HCT116 (cell line): ENCODE results near the gene PFDN4. TPM values are rescaled to one million over a fixed set of nuclear protein-coding genes. Genes with fewer than 3 reads are reported as not detected.

Experiments
- ATAC-seq: fragments of 200-7000 bp; cut with Tn5 transposase; 2 replicates; pipeline ENCODE4 v1.9.1; 2020; ENCODE audit warnings: mild to moderate bottlenecking, moderate library complexity
- BruUV-seq: library from RNA; stranded (reverse); fragments of 400-500 nt; replicated peaks from 2 replicates; lab custom pipeline; 2021; lab: Mats Ljungman, UMichigan
- CTCF ChIA-PET: fragments of 300-600 bp; sonication (Branson Sonifier 250); formaldehyde crosslinking; loops from one replicate; lab custom pipeline; 2021; ENCODE audit warnings: antibody characterized with exemption; lab: Charles Lee
- POLR2A ChIA-PET: fragments of 300-600, 350-600 bp; sonication (Branson Sonifier 250); formaldehyde crosslinking; loops from one replicate; lab custom pipeline; 2021; ENCODE audit warnings: antibody characterized with exemption; lab: Charles Lee
- RAD21 ChIA-PET, 2 experiments: fragments of 300-600 bp; sonication (Branson Sonifier 250); formaldehyde crosslinking; loops; one replicate each; lab custom pipeline; 2023; ENCODE audit warnings: low total read pairs in 2 of 2; ENCODE audit not compliant: uncharacterized antibody in 2 of 2, unreplicated experiment in 2 of 2, low non-redundant PET in 1 of 2; lab: Charles Lee
- DNase-seq: peaks from one replicate; pipeline ENCODE4 v3.0.0-alpha.2; 2010; ENCODE audit warnings: low read depth, low spot score
- H2AFZ ChIP-seq: fragments of 200-600 bp; shearing (Covaris generic), sonication (generic); 2 replicates; pipeline ENCODE4 v1.6.1; 2017; ENCODE audit warnings: low read depth, mixed run types, mixed read lengths, antibody characterized with exemption, low read length; ENCODE audit not compliant: poor library complexity, severe bottlenecking
- H3K27ac ChIP-seq: 2 replicates; pipeline ENCODE4 v1.5.1; 2012; ENCODE audit warnings: low read depth, low read length
- H3K27me3 ChIP-seq: fragments of 200-600 bp; sonication (generic); 2 replicates; pipeline ENCODE4 v1.6.1; 2016; ENCODE audit warnings: mixed run types, low read length, mixed read lengths; ENCODE audit not compliant: insufficient read depth
- H3K36me3 ChIP-seq, 2 experiments: fragments of 200-500 bp in 1 of 2; fragments of 200-600 bp in 1 of 2; sonication (Bioruptor generic) in 1 of 2; sonication (generic) in 1 of 2; 2 replicates each; pipeline versions ENCODE4 v1.5.1 to v1.6.1; 2014 to 2016; ENCODE audit warnings: low read length in 2 of 2, inconsistent platforms in 1 of 2, mixed read lengths in 1 of 2, mixed run types in 1 of 2; ENCODE audit not compliant: insufficient read depth in 2 of 2, control insufficient read depth in 1 of 2
- H3K4me1 ChIP-seq, 2 experiments: fragments of 200-600 bp in 1 of 2; sonication (generic) in 1 of 2; 2 replicates each; pipeline versions ENCODE4 v1.5.1 to v1.6.1; 2012 to 2017; ENCODE audit warnings: low read length in 2 of 2, inconsistent platforms in 1 of 2, mild to moderate bottlenecking in 1 of 2, mixed read lengths in 1 of 2, mixed run types in 1 of 2, moderate library complexity in 1 of 2; ENCODE audit not compliant: insufficient read depth in 2 of 2, control insufficient read depth in 1 of 2
- H3K4me2 ChIP-seq: fragments of 200-600 bp; sonication (generic); 2 replicates; pipeline ENCODE4 v1.6.1; 2017; ENCODE audit warnings: mixed run types, low read length, mixed read lengths
- H3K4me3 ChIP-seq, 2 experiments: fragments of 200-600 bp in 1 of 2; sonication (generic) in 1 of 2; replicated peaks in 1 of 2; 2 replicates each; pipeline ENCODE4 v1.5.1; 2011 to 2016; ENCODE audit warnings: low read length in 2 of 2, control low read depth in 1 of 2, low read depth in 1 of 2, mild to moderate bottlenecking in 1 of 2, mixed read lengths in 1 of 2, mixed run types in 1 of 2
- H3K79me2 ChIP-seq: fragments of 200-600 bp; sonication (generic); 2 replicates; pipeline ENCODE4 v1.6.1; 2017; ENCODE audit warnings: mild to moderate bottlenecking, mixed run types, low read length, moderate library complexity, mixed read lengths; ENCODE audit not compliant: insufficient read depth
- H3K9ac ChIP-seq: fragments of 200-600 bp; sonication (generic); 2 replicates; pipeline ENCODE4 v1.6.1; 2016; ENCODE audit warnings: low read length, mixed read lengths
- H3K9me2 ChIP-seq: fragments of 200-600 bp; sonication (generic), shearing (Covaris generic); 2 replicates; pipeline ENCODE4 v1.6.1; 2017; ENCODE audit warnings: mixed run types, mild to moderate bottlenecking, moderate library complexity; ENCODE audit not compliant: insufficient read depth
- H3K9me3 ChIP-seq, 2 experiments: fragments of 200-500 bp in 1 of 2; fragments of 200-600 bp in 1 of 2; sonication (Bioruptor generic) in 1 of 2; sonication (generic) in 1 of 2; 2 replicates each; pipeline ENCODE4 v1.6.1; 2014 to 2017; ENCODE audit warnings: low read length in 2 of 2, mixed read lengths in 2 of 2, inconsistent platforms in 1 of 2, low read depth in 1 of 2, mild to moderate bottlenecking in 1 of 2, mixed run types in 1 of 2, moderate library complexity in 1 of 2; ENCODE audit not compliant: control insufficient read depth in 1 of 2, insufficient read depth in 1 of 2
- H4K20me1 ChIP-seq: fragments of 200-600 bp; sonication (generic), shearing (Covaris generic); 2 replicates; pipeline ENCODE4 v1.6.1; 2017; ENCODE audit warnings: mixed run types, mild to moderate bottlenecking, moderate library complexity; ENCODE audit not compliant: insufficient read depth
- CEBPB ChIP-seq: IDR thresholded peaks from 2 replicates; pipeline ENCODE4 v1.6.1; 2012; ENCODE audit warnings: low read depth
- ELF1 ChIP-seq: IDR thresholded peaks from 2 replicates; pipeline ENCODE4 v1.6.1; 2012; ENCODE audit warnings: low read depth, borderline replicate concordance
- EZH2 ChIP-seq: fragments of 200-600 bp; sonication (generic); IDR thresholded peaks from 2 replicates; pipeline ENCODE4 v1.6.1; 2017; ENCODE audit warnings: antibody characterized with exemption, mixed run types
- EZH2phosphoT487 ChIP-seq: fragments of 200-600 bp; IDR thresholded peaks from 2 replicates; pipeline ENCODE4 v1.6.1; 2018; ENCODE audit warnings: antibody characterized with exemption, borderline replicate concordance
- FOSL1 ChIP-seq: IDR thresholded peaks from 2 replicates; pipeline ENCODE4 v1.6.1; 2012; ENCODE audit warnings: low read depth
- POLR2AphosphoS5 ChIP-seq: IDR thresholded peaks from 2 replicates; pipeline ENCODE4 v1.6.1; 2011; ENCODE audit warnings: mild to moderate bottlenecking, low read depth, low read length, moderate library complexity
- RAD21 ChIP-seq: IDR thresholded peaks from 2 replicates; pipeline ENCODE4 v1.6.1; 2012; ENCODE audit warnings: low read depth, mild to moderate bottlenecking
- SIN3A ChIP-seq: IDR thresholded peaks from 2 replicates; pipeline ENCODE4 v1.6.1; 2012; ENCODE audit warnings: low read depth
- SP1 ChIP-seq: IDR thresholded peaks from 2 replicates; pipeline ENCODE4 v1.6.1; 2012; ENCODE audit warnings: low read depth
- SRF ChIP-seq: IDR thresholded peaks from 2 replicates; pipeline ENCODE4 v1.6.1; 2012; ENCODE audit warnings: low read depth
- TCF7L2 ChIP-seq: IDR thresholded peaks from 2 replicates; pipeline ENCODE4 v1.7.0; 2011; ENCODE audit warnings: borderline replicate concordance, inconsistent platforms; ENCODE audit not compliant: insufficient read depth, insufficient read length; ENCODE audit errors: extremely low read depth
- YY1 ChIP-seq: IDR thresholded peaks from 2 replicates; pipeline ENCODE4 v1.6.1; 2011; ENCODE audit warnings: low read length, low read depth, moderate library complexity, mild to moderate bottlenecking; ENCODE audit not compliant: insufficient replicate concordance; ENCODE audit errors: extremely low read depth
- ZFX ChIP-seq: fragments of 450-650 bp; IDR thresholded peaks from 2 replicates; pipeline ENCODE4 v1.6.1; 2017
- intact Hi-C: fragments of 100-400 bp; cut with micrococcal nuclease; formaldehyde crosslinking; loops from 2 replicates; pipeline ENCODE4 v1.10.0; 2022
- total RNA-seq: library from RNA; stranded (reverse); gene quantifications from one replicate; pipeline ENCODE4 v1.2.1, GENCODE V29; 2021; ENCODE audit not compliant: unreplicated experiment
- TF ChIP-seq, protein P1 (sequence below): IDR thresholded peaks from 2 replicates; pipeline ENCODE4 v1.6.1; 2011; ENCODE audit warnings: mild to moderate bottlenecking, low read length, moderate library complexity; ENCODE audit not compliant: insufficient replicate concordance; ENCODE audit errors: extremely low read depth
- TF ChIP-seq, protein P2 (sequence below), 3 experiments: fragments of 200-600 bp in 1 of 3; sonication (generic) in 1 of 3; IDR thresholded peaks in 2 of 3; conservative IDR thresholded peaks in 1 of 3; 2 replicates each; pipeline ENCODE4 v1.5.1; 2012 to 2017; ENCODE audit warnings: low read depth in 2 of 3, low read length in 2 of 3, antibody characterized with exemption in 1 of 3, borderline replicate concordance in 1 of 3, control low read depth in 1 of 3, mild to moderate bottlenecking in 1 of 3, mixed read lengths in 1 of 3, mixed run types in 1 of 3, moderate library complexity in 1 of 3; ENCODE audit not compliant: insufficient read depth in 1 of 3
- TF ChIP-seq, protein P3 (sequence below): IDR thresholded peaks from 2 replicates; pipeline ENCODE4 v1.6.1; 2012
- TF ChIP-seq, protein P4 (sequence below): IDR thresholded peaks from 2 replicates; pipeline ENCODE4 v1.6.1; 2012; ENCODE audit warnings: low read depth

PFDN4 gene
- total RNA-seq, 1 experiment from 2014 or later: 71.5 TPM

DNA sequence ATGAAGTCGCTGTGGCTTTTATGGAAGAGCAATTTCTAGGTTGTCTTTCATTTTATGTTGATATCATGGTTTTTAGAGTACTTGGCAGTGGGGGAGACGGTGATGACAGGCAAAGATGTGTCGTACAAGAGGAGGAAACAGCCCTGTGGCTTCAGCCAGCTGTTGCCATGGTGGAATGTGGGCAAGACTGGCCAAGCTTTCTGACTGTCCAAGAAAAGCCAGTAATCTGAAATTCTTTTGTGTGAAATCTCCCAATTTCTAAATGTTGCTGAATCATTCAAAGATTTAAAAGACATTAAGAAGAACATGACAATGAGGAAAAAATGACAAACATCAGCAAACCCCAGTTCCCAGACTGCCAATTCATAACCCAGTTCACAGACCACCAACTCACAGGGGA is 23.1 kb downstream of the PFDN4 start:
- no peaks in the 10 kb centered on the region for H3K36me3 ChIP-seq
- TF ChIP-seq TCF7L2 (no peak), YY1 (no peak), SRF (no peak), ELF1 (no peak), SP1 (no peak), CEBPB (no peak), FOSL1 (no peak), EZH2 (no peak), SIN3A (no peak), POLR2AphosphoS5 (no peak), EZH2phosphoT487 (no peak), RAD21 (no peak), ZFX (no peak)
- TF ChIP-seq, protein P1, sequence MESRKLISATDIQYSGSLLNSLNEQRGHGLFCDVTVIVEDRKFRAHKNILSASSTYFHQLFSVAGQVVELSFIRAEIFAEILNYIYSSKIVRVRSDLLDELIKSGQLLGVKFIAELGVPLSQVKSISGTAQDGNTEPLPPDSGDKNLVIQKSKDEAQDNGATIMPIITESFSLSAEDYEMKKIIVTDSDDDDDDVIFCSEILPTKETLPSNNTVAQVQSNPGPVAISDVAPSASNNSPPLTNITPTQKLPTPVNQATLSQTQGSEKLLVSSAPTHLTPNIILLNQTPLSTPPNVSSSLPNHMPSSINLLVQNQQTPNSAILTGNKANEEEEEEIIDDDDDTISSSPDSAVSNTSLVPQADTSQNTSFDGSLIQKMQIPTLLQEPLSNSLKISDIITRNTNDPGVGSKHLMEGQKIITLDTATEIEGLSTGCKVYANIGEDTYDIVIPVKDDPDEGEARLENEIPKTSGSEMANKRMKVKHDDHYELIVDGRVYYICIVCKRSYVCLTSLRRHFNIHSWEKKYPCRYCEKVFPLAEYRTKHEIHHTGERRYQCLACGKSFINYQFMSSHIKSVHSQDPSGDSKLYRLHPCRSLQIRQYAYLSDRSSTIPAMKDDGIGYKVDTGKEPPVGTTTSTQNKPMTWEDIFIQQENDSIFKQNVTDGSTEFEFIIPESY: no peak
- TF ChIP-seq, protein P2, sequence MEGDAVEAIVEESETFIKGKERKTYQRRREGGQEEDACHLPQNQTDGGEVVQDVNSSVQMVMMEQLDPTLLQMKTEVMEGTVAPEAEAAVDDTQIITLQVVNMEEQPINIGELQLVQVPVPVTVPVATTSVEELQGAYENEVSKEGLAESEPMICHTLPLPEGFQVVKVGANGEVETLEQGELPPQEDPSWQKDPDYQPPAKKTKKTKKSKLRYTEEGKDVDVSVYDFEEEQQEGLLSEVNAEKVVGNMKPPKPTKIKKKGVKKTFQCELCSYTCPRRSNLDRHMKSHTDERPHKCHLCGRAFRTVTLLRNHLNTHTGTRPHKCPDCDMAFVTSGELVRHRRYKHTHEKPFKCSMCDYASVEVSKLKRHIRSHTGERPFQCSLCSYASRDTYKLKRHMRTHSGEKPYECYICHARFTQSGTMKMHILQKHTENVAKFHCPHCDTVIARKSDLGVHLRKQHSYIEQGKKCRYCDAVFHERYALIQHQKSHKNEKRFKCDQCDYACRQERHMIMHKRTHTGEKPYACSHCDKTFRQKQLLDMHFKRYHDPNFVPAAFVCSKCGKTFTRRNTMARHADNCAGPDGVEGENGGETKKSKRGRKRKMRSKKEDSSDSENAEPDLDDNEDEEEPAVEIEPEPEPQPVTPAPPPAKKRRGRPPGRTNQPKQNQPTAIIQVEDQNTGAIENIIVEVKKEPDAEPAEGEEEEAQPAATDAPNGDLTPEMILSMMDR (IDR thresholded peaks at IDR 0.05 in 2 of 3, conservative IDR thresholded peaks at IDR 0.05 in 1 of 3; ENCODE audit: borderline replicate concordance in 1 of 3, insufficient read depth in 1 of 3, low read depth in 2 of 3, low read length in 2 of 3): no peak
- TF ChIP-seq, protein P3, sequence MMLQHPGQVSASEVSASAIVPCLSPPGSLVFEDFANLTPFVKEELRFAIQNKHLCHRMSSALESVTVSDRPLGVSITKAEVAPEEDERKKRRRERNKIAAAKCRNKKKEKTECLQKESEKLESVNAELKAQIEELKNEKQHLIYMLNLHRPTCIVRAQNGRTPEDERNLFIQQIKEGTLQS: no peak
- TF ChIP-seq, protein P4, sequence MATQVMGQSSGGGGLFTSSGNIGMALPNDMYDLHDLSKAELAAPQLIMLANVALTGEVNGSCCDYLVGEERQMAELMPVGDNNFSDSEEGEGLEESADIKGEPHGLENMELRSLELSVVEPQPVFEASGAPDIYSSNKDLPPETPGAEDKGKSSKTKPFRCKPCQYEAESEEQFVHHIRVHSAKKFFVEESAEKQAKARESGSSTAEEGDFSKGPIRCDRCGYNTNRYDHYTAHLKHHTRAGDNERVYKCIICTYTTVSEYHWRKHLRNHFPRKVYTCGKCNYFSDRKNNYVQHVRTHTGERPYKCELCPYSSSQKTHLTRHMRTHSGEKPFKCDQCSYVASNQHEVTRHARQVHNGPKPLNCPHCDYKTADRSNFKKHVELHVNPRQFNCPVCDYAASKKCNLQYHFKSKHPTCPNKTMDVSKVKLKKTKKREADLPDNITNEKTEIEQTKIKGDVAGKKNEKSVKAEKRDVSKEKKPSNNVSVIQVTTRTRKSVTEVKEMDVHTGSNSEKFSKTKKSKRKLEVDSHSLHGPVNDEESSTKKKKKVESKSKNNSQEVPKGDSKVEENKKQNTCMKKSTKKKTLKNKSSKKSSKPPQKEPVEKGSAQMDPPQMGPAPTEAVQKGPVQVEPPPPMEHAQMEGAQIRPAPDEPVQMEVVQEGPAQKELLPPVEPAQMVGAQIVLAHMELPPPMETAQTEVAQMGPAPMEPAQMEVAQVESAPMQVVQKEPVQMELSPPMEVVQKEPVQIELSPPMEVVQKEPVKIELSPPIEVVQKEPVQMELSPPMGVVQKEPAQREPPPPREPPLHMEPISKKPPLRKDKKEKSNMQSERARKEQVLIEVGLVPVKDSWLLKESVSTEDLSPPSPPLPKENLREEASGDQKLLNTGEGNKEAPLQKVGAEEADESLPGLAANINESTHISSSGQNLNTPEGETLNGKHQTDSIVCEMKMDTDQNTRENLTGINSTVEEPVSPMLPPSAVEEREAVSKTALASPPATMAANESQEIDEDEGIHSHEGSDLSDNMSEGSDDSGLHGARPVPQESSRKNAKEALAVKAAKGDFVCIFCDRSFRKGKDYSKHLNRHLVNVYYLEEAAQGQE: no peak
- no peak overlapping the region for H3K4me2 ChIP-seq
- POLR2A ChIA-PET: no interaction called here
- RAD21 ChIA-PET: no interaction called here
- H3K9me3 ChIP-seq: no peaks in the 10 kb centered on the region
- no peak for ATAC-seq
- H3K27me3 ChIP-seq: no peaks in the 10 kb centered on the region
- no peak overlapping the region for H3K27ac ChIP-seq
- no peak for DNase-seq
- H2AFZ ChIP-seq: no peak overlapping the region
- no peaks in the 10 kb centered on the region for H3K4me1 ChIP-seq
- intact Hi-C loops: no loop called here
- no peak overlapping the region for H3K9ac ChIP-seq
- no peak overlapping the region for H3K4me3 ChIP-seq
- H3K79me2 ChIP-seq: no peaks in the 10 kb centered on the region
- H3K9me2 ChIP-seq: no peaks in the 10 kb centered on the region
- H4K20me1 ChIP-seq: no peaks in the 10 kb centered on the region
- no TSS peak for BruUV-seq
- CTCF ChIA-PET: interaction anchor here (1.0 kb wide), 1 partner anchor 417 kb away, joined by 3 read pairs; no protein-coding TSS in a partner anchor
